Measurements from ENCODE around the gene PPP1R8.

- TF ChIP-seq EZH2 (IDR thresholded peaks at IDR 0.05) (no peak), POLR2AphosphoS5 (IDR thresholded peaks at IDR 0.05; ENCODE audit: borderline replicate concordance, low read depth, low read length) (no peak), FOXP2 (optimal IDR thresholded peaks at IDR 0.05; ENCODE audit: control extremely low read depth, extremely low read length, insufficient read depth) (no peak)
Measured at GRCh38 chr1:27878039-27878438, 47.5 kb downstream of the PPP1R8 start.

Data from SK-N-MC (cell line).